GM19463 (cell line): ENCODE data around the gene EYS.

ENCODE experiments used
- ATAC-seq: cut with Tn5 transposase; IDR thresholded peaks from one replicate; pipeline ENCODE4 v1.9.1; 2021; ENCODE audit warnings: mild to moderate bottlenecking, moderate library complexity; ENCODE audit not compliant: unreplicated experiment

The EYS gene

DNA sequence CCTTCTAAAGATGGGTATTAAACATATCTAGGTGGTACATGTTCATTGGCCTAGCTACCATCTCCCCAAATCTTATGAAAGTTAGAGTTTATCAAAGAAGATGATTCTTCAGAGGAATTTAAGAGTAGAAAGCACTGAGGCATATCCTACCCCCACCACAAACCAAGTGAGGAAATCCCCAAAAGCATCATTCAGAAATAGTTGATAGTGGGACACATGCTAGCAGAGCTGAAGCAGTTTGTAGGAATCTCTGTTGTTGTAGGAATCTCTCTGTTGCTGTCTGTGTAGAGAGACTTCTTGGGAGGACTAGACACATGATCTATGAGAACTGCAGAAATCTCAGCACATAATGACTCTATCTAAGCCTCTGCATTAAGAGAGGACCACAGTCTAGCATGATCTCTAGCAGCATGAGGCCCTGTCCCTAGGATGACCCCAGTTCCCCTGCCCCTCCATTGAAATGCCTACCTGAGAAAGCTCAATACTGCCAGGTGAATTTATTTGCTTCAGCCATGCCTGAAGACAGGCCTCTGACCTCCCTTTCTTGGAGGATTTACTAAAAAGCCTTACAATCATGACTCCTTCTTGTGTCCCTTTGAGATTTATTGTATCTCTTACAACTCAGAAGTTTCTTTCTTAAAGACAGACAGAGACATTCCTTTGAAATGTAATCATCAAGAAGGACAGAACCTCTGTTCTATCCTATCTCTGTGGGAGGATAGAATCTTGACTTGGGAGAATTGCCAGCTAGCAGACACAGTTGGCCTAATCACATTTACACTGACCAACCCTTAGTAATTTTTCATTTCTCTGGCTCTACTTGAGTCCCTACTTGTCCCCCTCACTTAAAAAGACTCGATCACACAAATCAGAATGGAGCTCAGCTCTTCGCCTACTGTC lies 1489.1 kb downstream of the EYS start:
- ATAC-seq: peak; percentile 67

DNA sequence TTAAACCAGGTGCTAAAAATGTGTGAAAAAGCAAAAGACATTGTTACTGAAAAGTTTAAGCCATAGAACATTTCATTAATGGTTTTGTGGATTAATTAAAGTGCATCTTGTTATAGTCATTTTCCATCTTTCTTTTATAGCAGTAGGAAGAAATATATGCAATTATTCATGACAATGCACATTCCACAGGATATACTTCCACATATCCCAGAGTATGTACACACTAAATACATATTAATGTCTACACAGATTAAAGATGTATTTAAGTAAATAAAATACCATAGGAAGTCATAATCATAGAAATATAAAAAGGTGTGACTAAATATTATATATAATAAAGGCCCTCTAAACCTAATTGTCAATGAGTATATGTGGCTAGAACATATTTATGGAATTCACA lies 1492.7 kb downstream of the EYS start:
- no peak for ATAC-seq

GRCh38 chr6:64213697-64214096 lies 1493.3 kb downstream of the EYS start:
- ATAC-seq: no peak

GRCh38 chr6:64197246-64197645 lies 1509.8 kb downstream of the EYS start:
- no peak for ATAC-seq

DNA sequence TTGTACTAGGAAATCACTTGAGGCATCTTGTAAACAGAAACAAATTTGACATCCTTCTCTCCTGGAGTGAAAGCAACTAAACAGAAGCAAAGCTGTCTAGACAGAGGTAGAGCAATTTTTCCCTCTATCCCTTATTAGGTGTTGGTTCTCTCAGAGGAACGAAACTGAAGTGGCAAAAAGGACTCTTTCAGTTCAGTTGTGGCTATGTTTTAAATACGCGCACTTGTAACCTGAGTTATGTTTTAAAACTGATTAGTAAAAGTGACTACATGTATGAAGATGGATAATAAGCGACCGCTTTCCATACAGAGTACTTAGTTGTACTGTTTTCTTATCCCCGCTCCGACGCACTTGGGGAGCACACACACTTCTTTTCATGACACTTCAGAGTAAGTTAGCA lies 1520.4 kb downstream of the EYS start:
- ATAC-seq: no peak

DNA sequence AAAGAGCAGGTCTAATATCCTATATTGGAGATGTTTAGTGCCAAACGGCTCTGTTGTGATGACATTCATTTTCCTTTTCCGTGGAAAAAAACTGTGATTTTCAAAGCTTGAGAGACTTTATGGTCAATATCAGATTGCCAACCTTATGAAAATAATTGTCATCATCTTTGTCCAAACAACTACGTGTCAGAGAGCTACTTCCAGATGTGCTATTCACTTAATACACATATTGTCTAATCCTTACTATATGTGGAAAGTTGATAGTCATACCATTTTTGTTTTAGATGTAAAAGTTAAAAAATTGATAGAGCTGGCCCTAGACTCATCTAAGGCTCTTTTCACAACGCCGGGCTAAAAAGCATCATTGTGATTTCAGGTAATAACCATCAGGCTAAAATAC lies 1521.4 kb downstream of the EYS start:
- ATAC-seq: no peak

DNA sequence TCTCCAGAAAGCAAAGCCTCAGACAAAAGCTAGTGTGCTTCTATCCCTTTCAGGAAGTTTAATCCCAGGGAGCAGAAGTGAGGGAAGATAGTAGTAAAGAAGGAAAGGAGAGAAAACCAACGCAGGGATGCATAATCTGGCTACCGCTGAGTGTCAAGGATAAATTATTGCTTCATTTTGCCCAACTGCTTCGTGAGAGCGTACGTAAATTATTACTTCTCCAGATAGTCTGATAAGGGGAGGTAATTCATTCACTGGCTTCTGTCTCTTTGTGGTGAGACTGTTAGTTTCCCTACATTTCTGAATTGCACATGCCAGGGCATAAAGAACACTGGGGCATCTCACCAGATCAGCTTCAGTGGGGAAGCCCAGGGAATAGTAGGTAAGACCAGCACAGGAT lies 1531.7 kb downstream of the EYS start:
- ATAC-seq: no peak

DNA sequence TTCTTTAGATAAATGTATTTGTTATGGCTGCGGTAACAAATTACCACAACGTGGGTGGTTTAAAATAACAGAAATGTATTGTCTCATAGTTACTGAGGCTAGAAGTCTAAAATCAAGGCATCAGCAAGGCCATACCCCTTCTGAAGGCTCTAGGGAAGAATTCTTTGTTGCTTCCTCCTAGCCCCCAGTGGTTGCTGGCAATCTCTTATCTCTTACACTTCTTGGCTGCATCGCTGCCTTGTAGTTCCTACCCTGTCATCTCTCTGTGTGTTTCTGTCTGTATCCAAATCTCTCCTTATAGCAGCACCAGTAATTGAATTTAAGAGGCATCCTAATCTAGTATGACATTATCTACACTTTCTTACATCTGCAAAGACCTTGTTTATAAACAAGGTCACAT lies 1536.7 kb downstream of the EYS start:
- no peak for ATAC-seq

DNA sequence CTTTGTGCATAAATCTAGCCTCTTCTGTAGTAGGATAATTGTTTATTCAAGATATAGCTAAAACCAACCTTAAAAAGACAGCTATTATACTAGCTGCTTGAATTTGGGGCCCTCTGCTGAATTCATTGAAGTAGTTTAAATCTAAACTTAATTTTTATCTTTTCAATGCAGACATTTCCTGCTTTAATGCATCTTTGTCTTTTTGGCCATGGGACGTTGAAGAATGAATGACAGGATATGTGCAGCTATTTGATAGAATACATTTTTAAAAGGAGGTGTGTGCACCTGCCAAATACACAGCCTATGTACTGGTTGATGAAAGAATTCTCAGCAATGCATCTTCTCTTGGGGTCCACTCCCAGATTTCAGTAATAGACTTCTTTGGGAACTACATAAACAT lies 1546.5 kb downstream of the EYS start:
- no peak for ATAC-seq

GRCh38 chr6:64155063-64155462 lies 1552.0 kb downstream of the EYS start:
- ATAC-seq: no peak

DNA sequence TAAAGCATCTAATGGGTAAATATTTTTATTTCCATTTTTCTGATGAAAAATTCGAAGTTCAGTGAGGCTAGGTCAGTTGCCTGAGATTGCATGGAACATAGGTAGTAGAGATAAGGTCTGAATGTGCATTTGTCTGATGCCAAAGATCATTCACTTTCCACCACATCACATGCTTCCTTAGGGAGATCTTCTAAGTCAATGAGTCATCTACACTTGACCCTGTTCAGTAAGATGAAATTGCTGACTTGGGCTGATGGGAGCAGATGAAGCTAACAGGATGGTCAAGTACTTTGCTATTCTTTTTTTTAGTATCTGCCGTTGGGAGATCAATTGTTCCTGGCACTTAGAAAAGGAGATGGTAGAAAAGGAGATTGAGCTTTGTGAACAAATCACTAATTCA lies 1560.2 kb downstream of the EYS start:
- ATAC-seq: no peak

DNA sequence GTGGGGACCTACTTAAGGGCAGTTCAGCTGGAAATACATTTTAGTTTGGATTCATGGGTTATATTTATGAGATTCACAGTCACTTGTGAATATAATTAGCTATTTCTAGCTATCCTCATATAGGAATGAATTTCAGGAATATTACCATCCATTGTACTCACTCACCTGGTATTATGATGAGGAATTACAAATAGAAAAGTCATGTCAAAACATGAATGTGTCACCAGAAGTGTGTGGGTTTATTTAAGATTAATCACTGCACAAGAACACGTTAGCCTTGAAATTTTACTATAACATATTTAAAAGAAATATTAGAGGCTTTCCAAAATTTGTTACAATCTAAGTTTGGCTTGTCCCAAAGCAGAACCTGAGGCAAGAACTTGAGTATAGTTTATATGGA lies 1560.9 kb downstream of the EYS start:
- no peak for ATAC-seq

GRCh38 chr6:64145658-64146057 lies 1561.4 kb downstream of the EYS start:
- no peak for ATAC-seq

DNA sequence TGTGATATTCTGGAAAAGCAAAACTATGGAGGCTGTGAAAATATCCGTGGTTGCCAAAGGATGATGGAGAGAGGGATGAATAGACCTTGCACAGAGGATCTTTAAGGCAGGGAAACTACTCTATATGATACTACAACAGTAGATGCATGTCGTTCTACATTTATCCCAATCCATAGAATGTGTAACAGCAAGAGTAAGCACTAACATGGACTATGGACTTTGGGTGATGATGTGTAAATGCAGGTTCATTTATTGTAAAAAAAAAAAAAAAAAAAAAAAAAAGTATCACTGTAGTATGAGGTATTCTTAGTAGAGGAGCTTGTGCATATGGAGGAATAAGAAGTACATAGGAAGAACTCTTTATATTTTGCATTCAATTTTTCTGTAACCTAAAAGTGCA lies 1563.9 kb downstream of the EYS start:
- ATAC-seq: no peak

- ATAC-seq: no peak
These were observed 1565.3 kb downstream of the EYS start for GRCh38 chr6:64141680-64142079.

DNA sequence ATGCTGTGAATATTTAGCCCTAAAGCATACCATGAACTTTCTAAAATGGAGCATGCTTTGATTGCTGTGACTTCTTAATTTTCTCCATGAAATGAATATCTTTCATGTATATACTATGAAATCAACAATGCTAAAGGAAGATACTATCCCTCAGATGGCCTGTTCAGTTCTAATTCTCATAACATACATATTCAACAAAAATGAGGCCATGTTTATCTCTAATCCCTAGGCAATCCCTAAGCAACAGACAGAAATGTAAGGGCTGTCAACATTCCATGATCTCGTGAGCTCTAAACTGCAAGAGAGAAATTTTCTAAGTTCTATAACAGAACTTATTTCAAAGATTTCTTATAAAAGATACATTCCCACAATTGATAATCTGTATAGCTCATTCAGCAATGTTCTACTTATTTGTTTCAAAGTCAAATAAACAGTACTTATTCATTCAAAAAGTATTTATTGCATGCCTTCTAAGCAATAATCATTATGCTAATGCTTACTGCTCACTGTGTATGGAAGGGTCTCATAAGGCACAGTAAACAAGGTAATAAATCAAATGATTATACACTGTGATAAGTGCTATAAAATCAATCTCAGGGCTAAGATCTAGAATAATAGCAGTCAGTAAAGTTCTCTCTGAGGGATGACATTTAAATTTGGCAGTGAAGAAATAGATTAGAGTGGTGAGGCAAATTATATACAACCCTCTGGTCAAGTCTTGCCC lies 1578.6 kb downstream of the EYS start:
- no peak for ATAC-seq

DNA sequence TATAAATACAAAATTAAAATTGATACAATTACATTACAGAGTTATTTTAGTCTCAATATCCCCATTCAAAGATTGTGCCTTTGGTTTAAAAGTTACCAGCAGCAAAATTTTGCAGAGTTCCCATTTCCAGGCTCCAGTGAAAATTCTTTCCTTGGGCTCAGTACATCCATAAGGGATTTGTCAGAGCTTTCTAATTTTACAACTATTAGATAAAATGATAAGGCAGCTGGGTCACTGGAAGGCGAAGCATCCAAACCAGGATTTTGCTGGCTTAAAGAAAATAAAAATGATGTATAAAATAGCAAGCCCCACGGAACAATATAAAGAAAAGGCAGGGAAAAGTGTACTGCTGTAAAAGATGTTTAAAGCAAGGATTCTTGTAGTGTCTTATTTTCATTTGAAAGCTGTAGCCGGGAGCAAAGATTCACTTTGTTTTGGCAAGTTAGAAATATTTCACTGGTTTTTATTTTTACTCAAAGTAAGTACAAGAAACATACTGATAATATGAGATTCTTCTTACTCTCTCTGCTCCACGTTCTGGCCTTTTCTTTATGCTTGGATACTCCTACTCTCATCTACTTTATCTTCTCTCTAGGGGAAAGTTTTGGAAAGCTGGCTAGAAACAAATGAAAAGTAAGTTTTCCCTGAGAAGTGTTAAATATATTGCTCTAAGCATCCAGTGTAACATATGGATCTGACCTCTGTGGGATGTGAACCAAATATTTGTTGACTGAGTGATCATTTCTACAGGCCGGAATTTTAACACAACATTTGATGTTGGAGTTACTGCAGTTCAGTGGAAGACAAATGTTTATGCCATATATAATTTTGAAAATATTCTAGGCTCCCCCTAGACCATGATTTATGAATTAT lies 1583.0 kb downstream of the EYS start:
- ATAC-seq: no peak

DNA sequence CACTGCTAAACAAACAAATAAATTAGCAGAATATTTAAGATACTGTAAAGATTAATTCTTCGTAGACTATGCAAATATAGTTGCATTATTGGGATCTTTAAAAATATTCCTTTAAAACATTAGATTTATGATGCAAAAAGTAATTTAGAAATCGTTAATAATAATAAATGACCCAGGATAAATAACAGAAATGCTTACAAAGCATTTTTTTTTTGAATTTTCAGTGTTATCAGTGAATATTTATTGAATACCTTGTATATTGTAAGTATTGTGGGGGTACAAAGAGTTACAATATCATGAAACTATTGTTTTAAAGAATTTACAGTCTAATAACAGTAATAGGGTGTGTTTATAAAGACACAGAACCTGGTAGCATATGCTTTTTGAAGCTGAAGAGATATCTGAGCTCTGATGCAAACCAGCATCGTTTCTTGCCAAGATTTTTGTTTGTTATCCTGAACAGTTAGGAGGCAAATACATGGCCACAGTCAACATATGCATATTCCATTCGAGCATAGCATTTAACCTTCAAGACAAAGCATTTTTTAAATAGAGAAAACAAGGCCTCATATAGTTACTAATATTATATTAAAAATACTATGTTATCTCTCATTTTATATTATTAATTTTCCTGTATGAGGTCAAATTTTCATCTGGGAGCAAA lies 1584.2 kb downstream of the EYS start:
- ATAC-seq: no peak

DNA sequence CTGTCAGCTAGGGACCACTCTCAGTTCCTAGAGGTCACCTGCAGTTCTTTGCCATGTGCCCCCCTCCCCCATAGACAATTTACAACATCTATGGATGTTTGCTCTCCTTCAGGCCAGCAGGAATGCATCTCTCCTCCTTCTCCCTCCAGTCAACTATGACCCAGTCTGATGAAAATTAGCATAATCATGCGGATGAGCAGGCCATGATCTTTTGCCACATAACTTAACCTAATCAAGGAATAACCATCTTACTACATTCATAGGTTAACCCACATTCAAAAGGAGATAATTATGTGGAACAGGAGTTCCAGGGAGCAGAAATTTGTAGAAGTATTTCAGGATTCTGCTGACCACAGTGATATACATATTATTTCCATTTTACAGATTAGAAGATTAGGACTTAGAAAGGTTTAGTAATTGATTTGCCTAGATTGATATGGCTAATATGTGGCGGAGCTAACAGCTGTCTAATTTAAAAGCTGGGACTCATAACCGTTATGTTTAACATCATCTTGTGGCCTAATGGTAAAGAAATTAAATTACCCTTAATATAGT lies 1585.9 kb downstream of the EYS start:
- ATAC-seq: no peak

- ATAC-seq: no peak
These were observed 1593.3 kb downstream of the EYS start for GRCh38 chr6:64113704-64114103.

DNA sequence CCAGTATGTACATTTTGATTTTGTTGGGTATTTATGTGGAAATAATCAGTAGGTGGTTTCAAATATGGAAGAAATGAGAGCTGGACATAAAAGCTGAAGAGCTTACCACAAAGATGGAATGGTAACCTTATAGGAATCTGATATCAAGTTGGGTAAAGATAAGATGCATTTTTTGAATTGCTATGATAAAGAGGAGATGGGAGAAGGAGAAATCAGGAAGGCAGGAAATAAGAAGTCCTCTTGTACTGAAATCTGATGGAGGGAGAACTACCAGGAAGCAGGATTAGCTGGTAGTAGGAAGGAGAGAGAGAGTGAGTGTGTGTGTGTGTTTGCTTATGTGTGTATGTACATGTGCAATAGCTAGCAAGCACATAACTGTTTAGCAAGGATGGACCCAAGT lies 1603.0 kb downstream of the EYS start:
- no peak for ATAC-seq
